SK-N-SH (cell line): Measurements from ENCODE around the gene CSNK1G2. TPM values are rescaled to one million over a fixed set of nuclear protein-coding genes. Genes with fewer than 3 reads are reported as not detected.

Source experiments
- CTCF ChIA-PET: fragments of 300-600, 350-600 bp; formaldehyde crosslinking; extraction: SDS; loops from one replicate; lab custom pipeline; 2021; lab: Yijun Ruan, JAX
- POLR2A ChIA-PET: fragments of 350-600 bp; sonication (Branson Sonifier 250); formaldehyde crosslinking; extraction: SDS; loops from one replicate; lab custom pipeline; 2020; ENCODE audit warnings: antibody characterized with exemption, inconsistent platforms; lab: Yijun Ruan, JAX
- DNase-seq: peaks from one replicate; pipeline ENCODE4 v3.0.0; 2012
- H2AFZ ChIP-seq: fragments of 200-600 bp; sonication (generic); 2 replicates; pipeline ENCODE4 v1.8.1; 2016; ENCODE audit warnings: antibody characterized with exemption, mild to moderate bottlenecking, low read depth
- H3F3A ChIP-seq: fragments of 200-600 bp; sonication (generic); replicated peaks from 2 replicates; pipeline ENCODE3; 2016; ENCODE audit warnings: antibody characterized with exemption, mild to moderate bottlenecking; ENCODE audit not compliant: insufficient read depth
- H3K27ac ChIP-seq, 2 experiments: fragments of 200-500 bp in 1 of 2; fragments of 200-600 bp in 1 of 2; sonication (Bioruptor generic) in 1 of 2; sonication (generic), shearing (Covaris generic) in 1 of 2; 2 replicates each; pipeline versions ENCODE4 v1.5.1 to v1.6.1; 2014 to 2016; ENCODE audit warnings: low read depth in 2 of 2, inconsistent platforms in 1 of 2, low read length in 1 of 2, mild to moderate bottlenecking in 1 of 2, mixed read lengths in 1 of 2
- H3K27me3 ChIP-seq: fragments of 200-600 bp; sonication (generic), shearing (Covaris generic); 2 replicates; pipeline ENCODE4 v1.6.1; 2016; ENCODE audit warnings: mixed run types; ENCODE audit not compliant: insufficient read depth
- H3K36me3 ChIP-seq, 2 experiments: fragments of 200-500 bp in 1 of 2; fragments of 200-600 bp in 1 of 2; sonication (Bioruptor generic) in 1 of 2; sonication (generic) in 1 of 2; replicated peaks in 1 of 2; 2 replicates each; pipeline versions ENCODE3 to v1.5.1; 2014 to 2016; ENCODE audit warnings: low read length in 1 of 2, mild to moderate bottlenecking in 1 of 2; ENCODE audit not compliant: insufficient read depth in 2 of 2, control insufficient read depth in 1 of 2
- H3K4me1 ChIP-seq, 2 experiments: fragments of 200-500 bp in 1 of 2; fragments of 200-600 bp in 1 of 2; sonication (Bioruptor generic) in 1 of 2; sonication (generic), shearing (Covaris generic) in 1 of 2; 2 replicates each; pipeline versions ENCODE4 v1.5.1 to v1.6.1; 2014 to 2016; ENCODE audit warnings: low read depth in 1 of 2, low read length in 1 of 2, mixed run types in 1 of 2; ENCODE audit not compliant: insufficient read depth in 2 of 2, control insufficient read depth in 1 of 2
- H3K4me2 ChIP-seq: fragments of 200-600 bp; sonication (generic), shearing (Covaris generic); 2 replicates; pipeline ENCODE4 v1.6.1; 2017; ENCODE audit warnings: mixed run types
- H3K4me3 ChIP-seq, 2 experiments: fragments of 200-500 bp in 1 of 2; fragments of 200-600 bp in 1 of 2; sonication (Bioruptor generic) in 1 of 2; sonication (generic), shearing (Covaris generic) in 1 of 2; 2 replicates each; pipeline versions ENCODE4 v1.5.1 to v1.8.1; 2014 to 2016; ENCODE audit warnings: low read depth in 2 of 2, inconsistent platforms in 1 of 2, low read length in 1 of 2, mild to moderate bottlenecking in 1 of 2, mixed read lengths in 1 of 2, moderate library complexity in 1 of 2
- H3K79me2 ChIP-seq: fragments of 200-600 bp; sonication (generic); 2 replicates; pipeline ENCODE4 v1.8.1; 2017; ENCODE audit warnings: mild to moderate bottlenecking; ENCODE audit not compliant: insufficient read depth
- H3K9ac ChIP-seq: fragments of 200-600 bp; sonication (generic); 2 replicates; pipeline ENCODE4 v1.6.1; 2017; ENCODE audit warnings: mixed run types
- H3K9me2 ChIP-seq: fragments of 200-600 bp; sonication (generic); 2 replicates; pipeline ENCODE4 v1.6.1; 2017; ENCODE audit warnings: mixed run types
- H3K9me3 ChIP-seq: fragments of 200-600 bp; sonication (generic); 2 replicates; pipeline ENCODE4 v1.6.1; 2017; ENCODE audit warnings: mixed run types, mild to moderate bottlenecking, moderate library complexity
- H4K20me1 ChIP-seq: fragments of 200-600 bp; sonication (generic); 2 replicates; pipeline ENCODE4 v1.6.1; 2017; ENCODE audit warnings: mild to moderate bottlenecking, mixed run types; ENCODE audit not compliant: insufficient read depth
- CHD2 ChIP-seq: fragments of 150-350 bp; IDR thresholded peaks from 2 replicates; pipeline ENCODE4 v1.6.1; 2018; ENCODE audit warnings: low read length; ENCODE audit not compliant: partially characterized antibody
- CTCF ChIP-seq: fragments of 200-600 bp; sonication (generic); IDR thresholded peaks from 2 replicates; pipeline ENCODE4 v1.6.1; 2017; ENCODE audit warnings: antibody characterized with exemption, mild to moderate bottlenecking, moderate library complexity
- ELF1 ChIP-seq: IDR thresholded peaks from 2 replicates; pipeline ENCODE4 v1.4.0; 2012
- FOXM1 ChIP-seq: IDR thresholded peaks from 2 replicates; pipeline ENCODE4 v1.4.0; 2012; ENCODE audit warnings: low read depth, mild to moderate bottlenecking
- GABPA ChIP-seq: IDR thresholded peaks from 2 replicates; pipeline ENCODE4 v1.4.0; 2012; ENCODE audit warnings: low read depth, mild to moderate bottlenecking
- IRF3 ChIP-seq: fragments of 150-350 bp; IDR thresholded peaks from 2 replicates; pipeline ENCODE4 v1.6.1; 2016; ENCODE audit warnings: mild to moderate bottlenecking, low read depth, low read length
- MXI1 ChIP-seq: IDR thresholded peaks from 2 replicates; pipeline ENCODE4 v1.6.1; 2012; ENCODE audit warnings: mild to moderate bottlenecking, low read depth, low read length, improper control_type of control experiment
- NFIC ChIP-seq: IDR thresholded peaks from 2 replicates; pipeline ENCODE4 v1.4.0; 2012; ENCODE audit warnings: borderline replicate concordance
- RAD21 ChIP-seq: IDR thresholded peaks from 2 replicates; pipeline ENCODE4 v1.6.1; 2012; ENCODE audit warnings: mild to moderate bottlenecking, low read length
- REST ChIP-seq: IDR thresholded peaks from 2 replicates; pipeline ENCODE4 v1.6.1; 2012; ENCODE audit warnings: mild to moderate bottlenecking, low read depth, low read length, moderate library complexity
- TAF1 ChIP-seq: IDR thresholded peaks from 2 replicates; pipeline ENCODE4 v1.6.1; 2012; ENCODE audit warnings: low read depth, mild to moderate bottlenecking, low read length, moderate library complexity, borderline replicate concordance
- YY1 ChIP-seq: IDR thresholded peaks from 2 replicates; pipeline ENCODE4 v1.4.0; 2012; ENCODE audit warnings: low read depth, mild to moderate bottlenecking
- WGBS: methylation state at CpG from one replicate; pipeline ENCODE4 v1.1.6; 2017; ENCODE audit warnings: low lambda C conversion rate; 5-methylcytosine and 5-hydroxymethylcytosine counted together
- polyA plus RNA-seq, 3 experiments: library from polyadenylated mRNA; depleted of rRNA; stranded (reverse); fragments of >200 nt; gene quantifications; 2 replicates each; pipeline ENCODE4 v1.2.3, GENCODE V29; 2012

CSNK1G2 gene
- polyA plus RNA-seq, 1 of the 3 experiments (the other 2 are of a cell fraction): 79.4 TPM

GRCh38 chr19:1906985-1907562, 33.9 kb upstream of the CSNK1G2 start:
- no peak overlapping the region for H3K4me2 ChIP-seq
- H3K36me3 ChIP-seq: peaks cover 0 to 3% of the 10 kb centered on the region in 2 experiments
- H3F3A ChIP-seq: peaks cover 17% of the 10 kb centered on the region
- no peaks in the 10 kb centered on the region for H3K27me3 ChIP-seq
- POLR2A ChIA-PET: no interaction called here
- DNase-seq: no peak
- no peaks in the 10 kb centered on the region for H3K9me2 ChIP-seq
- no peaks in the 10 kb centered on the region for H3K9me3 ChIP-seq
- no peak overlapping the region for H3K9ac ChIP-seq
- peaks cover 0 to 18% of the 10 kb centered on the region in 2 experiments; a peak in 1 of 4 replicates for H3K4me1 ChIP-seq
- TF ChIP-seq REST (no peak), CHD2 (no peak), CTCF (no peak), FOXM1 (no peak), ELF1 (no peak)
- TF ChIP-seq, all 33 proteins: peak for 0
- H3K79me2 ChIP-seq: peaks cover 66% of the 10 kb centered on the region
- H3K4me3 ChIP-seq: no peak overlapping the region
- 91% methylated on average over 10 of the region's 10 CpGs for WGBS
- peaks cover 36% of the 10 kb centered on the region for H4K20me1 ChIP-seq
- H2AFZ ChIP-seq: no peak overlapping the region
- no peak overlapping the region for H3K27ac ChIP-seq
- CTCF ChIA-PET: interaction anchor here (2.9 kb wide), 1 partner anchor 21 kb away, joined by 11 read pairs; no protein-coding TSS in a partner anchor

GRCh38 chr19:1907563-1908363, 33.2 kb upstream of the CSNK1G2 start:
- peaks cover 36% of the 10 kb centered on the region for H4K20me1 ChIP-seq
- CTCF ChIA-PET: interaction anchor here (0.6 to 2.9 kb wide), 3 partner anchors 17 to 247 kb away, joined by 3 to 11 read pairs (median 3); no protein-coding TSS in a partner anchor
- no peaks in the 10 kb centered on the region for H3K27me3 ChIP-seq
- no peak overlapping the region for H3K4me3 ChIP-seq
- H3K27ac ChIP-seq: no peak overlapping the region
- peaks cover 0 to 18% of the 10 kb centered on the region in 2 experiments; a peak in 1 of 4 replicates for H3K4me1 ChIP-seq
- no peak overlapping the region for H2AFZ ChIP-seq
- no peak for DNase-seq
- TF ChIP-seq GABPA (no peak), MXI1 (no peak), CTCF (no peak), RAD21 (no peak), ELF1 (no peak), FOXM1 (no peak), YY1 (no peak), TAF1 (no peak), IRF3 (no peak), NFIC (no peak)
- peaks cover 0 to 10% of the 10 kb centered on the region in 2 experiments for H3K36me3 ChIP-seq
- no peaks in the 10 kb centered on the region for H3K9me2 ChIP-seq
- peaks cover 17% of the 10 kb centered on the region for H3F3A ChIP-seq
- WGBS: 83% methylated on average over 7 of the region's 43 CpGs
- no peaks in the 10 kb centered on the region for H3K9me3 ChIP-seq
- POLR2A ChIA-PET: no interaction called here
- H3K79me2 ChIP-seq: peaks cover 73% of the 10 kb centered on the region
- no peak overlapping the region for H3K9ac ChIP-seq
- no peak overlapping the region for H3K4me2 ChIP-seq
